Activated CD8-positive, alpha-beta memory T cell treated with anti-CD3 and anti-CD28 coated beads for 48 hours (primary cell): ENCODE results near the gene SPEM3.

Experiments used
- DNase-seq, 3 experiments: peaks; one replicate each; pipeline ENCODE4 v3.0.0-alpha.2; 2020; ENCODE audit warnings: low read depth in 2 of 3, low spot score in 2 of 3

The SPEM3 gene

GRCh38 chr17:7428557-7428956 is at the start of gene SPEM3:
SPEM3 (plus strand) TSS chr17:7428857; CDS start chr17:7428903, 46 bp downstream.
- no peak for DNase-seq

- DNase-seq: no peak
Observed at GRCh38 chr17:7379134-7379533, 49.5 kb upstream of the SPEM3 start.

GRCh38 chr17:7380321-7380720 is 48.3 kb upstream of the SPEM3 start:
- no peak for DNase-seq

GRCh38 chr17:7380855-7381683 is 47.6 kb upstream of the SPEM3 start, which contains the start of gene TNK1:
TNK1 (plus strand) TSS chr17:7381089; CDS start chr17:7382927, 1,838 bp downstream.
- DNase-seq: no peak

GRCh38 chr17:7382901-7383300 is 45.8 kb upstream of the SPEM3 start:
- no peak for DNase-seq

GRCh38 chr17:7383371-7383741 is 45.3 kb upstream of the SPEM3 start:
- DNase-seq: no peak

GRCh38 chr17:7383742-7384488 is 44.7 kb upstream of the SPEM3 start:
- peak; percentile 47 to 68 (median 58) for DNase-seq

- DNase-seq: no peak
Observed at GRCh38 chr17:7384489-7385081, 44.1 kb upstream of the SPEM3 start.

GRCh38 chr17:7388856-7389255 is 39.8 kb upstream of the SPEM3 start:
- DNase-seq: no peak

GRCh38 chr17:7389924-7390910 is 38.4 kb upstream of the SPEM3 start:
- no peak for DNase-seq

- no peak for DNase-seq
Observed at GRCh38 chr17:7391307-7391706, 37.4 kb upstream of the SPEM3 start.

- no peak for DNase-seq
Observed at GRCh38 chr17:7392696-7393612, 35.7 kb upstream of the SPEM3 start.

- DNase-seq: no peak
Observed at GRCh38 chr17:7393613-7394451, 34.8 kb upstream of the SPEM3 start.

GRCh38 chr17:7394452-7395191 is 34.0 kb upstream of the SPEM3 start, which contains the start of gene PLSCR3:
PLSCR3 (minus strand) TSS chr17:7394525; CDS start chr17:7394110, 415 bp downstream.
- peak; percentile 61 to 81 (median 79) for DNase-seq

GRCh38 chr17:7396147-7396546 is 32.5 kb upstream of the SPEM3 start:
- no peak for DNase-seq

GRCh38 chr17:7398612-7399011 is 30.0 kb upstream of the SPEM3 start:
- no peak for DNase-seq

- DNase-seq: no peak
Observed at GRCh38 chr17:7403043-7403726, 25.5 kb upstream of the SPEM3 start.

- no peak for DNase-seq
Observed at GRCh38 chr17:7403727-7403976, 25.0 kb upstream of the SPEM3 start.
